ENCODE measurements around the gene PTPRG.

The PTPRG gene

GRCh38 chr3:62178032-62178431 lies 616.7 kb downstream of the PTPRG start:
- DNase-seq: no peak

GRCh38 chr3:62178739-62179600 lies 617.6 kb downstream of the PTPRG start:
- DNase-seq: no peak

- no peak for DNase-seq
Observed at GRCh38 chr3:62180514-62180913, 619.1 kb downstream of the PTPRG start.

GRCh38 chr3:62183087-62183486 lies 621.7 kb downstream of the PTPRG start:
- no peak for DNase-seq

- no peak for DNase-seq
Observed at GRCh38 chr3:62183969-62184368, 622.6 kb downstream of the PTPRG start.

- DNase-seq: no peak
Observed at GRCh38 chr3:62184559-62184958, 623.2 kb downstream of the PTPRG start.

GRCh38 chr3:62187022-62187431 lies 625.7 kb downstream of the PTPRG start:
- DNase-seq: no peak

GRCh38 chr3:62188681-62189375 lies 627.5 kb downstream of the PTPRG start:
- peak; percentile 17 for DNase-seq

- no peak for DNase-seq
Observed at GRCh38 chr3:62189376-62189698, 628.0 kb downstream of the PTPRG start.

GRCh38 chr3:62192891-62193290 lies 631.5 kb downstream of the PTPRG start:
- no peak for DNase-seq

GRCh38 chr3:62193586-62194345 lies 632.4 kb downstream of the PTPRG start:
- no peak for DNase-seq

GRCh38 chr3:62197350-62198012 lies 636.1 kb downstream of the PTPRG start:
- no peak for DNase-seq

- no peak for DNase-seq
Observed at GRCh38 chr3:62199126-62199525, 637.8 kb downstream of the PTPRG start.

- DNase-seq: peak; percentile 12
Observed at GRCh38 chr3:62201438-62202035, 640.2 kb downstream of the PTPRG start.

GRCh38 chr3:62203152-62203551 lies 641.8 kb downstream of the PTPRG start:
- no peak for DNase-seq

GRCh38 chr3:62203561-62203960 lies 642.2 kb downstream of the PTPRG start:
- no peak for DNase-seq

- DNase-seq: no peak
Observed at GRCh38 chr3:62207197-62207596, 645.8 kb downstream of the PTPRG start.

- no peak for DNase-seq
Observed at GRCh38 chr3:62208385-62208784, 647.0 kb downstream of the PTPRG start.

- DNase-seq: no peak
Observed at GRCh38 chr3:62209101-62209500, 647.7 kb downstream of the PTPRG start.

- no peak for DNase-seq
Observed at GRCh38 chr3:62210011-62210410, 648.6 kb downstream of the PTPRG start.

- peak; percentile 75 for DNase-seq
Observed at GRCh38 chr3:62211675-62212429, 650.5 kb downstream of the PTPRG start.

GRCh38 chr3:62214850-62215249 lies 653.5 kb downstream of the PTPRG start:
- no peak for DNase-seq
